ENCODE data around the gene RPL10A.
"Not testable (repeated sequence)": the region's sequence is repeated elsewhere in the genome, so short reads cannot be mapped to it uniquely, and the experiment has no call there.

Gene RPL10A
- total RNA-seq = 883 to 1,121 reads per million in 2 experiments

GRCh38 chr6:35468181-35468979, at the start of gene RPL10A:
Gene RPL10A, plus strand, starts transcription at chr6:35468401. Its CDS starts 34 bp downstream, at chr6:35468435.
- peak; percentile 95 for DNase-seq (ENCODE audit: low read depth)

- no peak for DNase-seq (ENCODE audit: low read depth)
Observed at GRCh38 chr6:35419417-35419816, 48.8 kb upstream of the RPL10A start.

GRCh38 chr6:35419961-35420360, 48.2 kb upstream of the RPL10A start:
- no peak for DNase-seq (ENCODE audit: low read depth)

GRCh38 chr6:35425284-35425683, 42.9 kb upstream of the RPL10A start:
- no peak for DNase-seq (ENCODE audit: low read depth)

GRCh38 chr6:35426074-35426473, 42.1 kb upstream of the RPL10A start:
- DNase-seq (ENCODE audit: low read depth) = no peak

- DNase-seq (ENCODE audit: low read depth) = no peak
Observed at GRCh38 chr6:35427435-35427834, 40.8 kb upstream of the RPL10A start.

- DNase-seq (ENCODE audit: low read depth) = no peak
Observed at GRCh38 chr6:35427851-35428321, 40.3 kb upstream of the RPL10A start.

- no peak for DNase-seq (ENCODE audit: low read depth)
Observed at GRCh38 chr6:35428421-35429149, 39.6 kb upstream of the RPL10A start.

GRCh38 chr6:35429463-35429862, 38.7 kb upstream of the RPL10A start:
- DNase-seq (ENCODE audit: low read depth) = no peak

- no peak for DNase-seq (ENCODE audit: low read depth)
Observed at GRCh38 chr6:35432291-35432690, 35.9 kb upstream of the RPL10A start.

GRCh38 chr6:35432702-35433101, 35.5 kb upstream of the RPL10A start:
- DNase-seq (ENCODE audit: low read depth) = not testable (repeated sequence)

GRCh38 chr6:35435074-35435837, 32.9 kb upstream of the RPL10A start:
- DNase-seq (ENCODE audit: low read depth) = no peak

- DNase-seq (ENCODE audit: low read depth) = no peak
Observed at GRCh38 chr6:35436071-35436857, 31.9 kb upstream of the RPL10A start.

- not testable (repeated sequence) for DNase-seq (ENCODE audit: low read depth)
Observed at GRCh38 chr6:35438378-35439065, 29.7 kb upstream of the RPL10A start.

- DNase-seq (ENCODE audit: low read depth) = no peak
Observed at GRCh38 chr6:35439308-35439707, 28.9 kb upstream of the RPL10A start.

GRCh38 chr6:35441205-35441604, 27.0 kb upstream of the RPL10A start:
- DNase-seq (ENCODE audit: low read depth) = no peak

- no peak for DNase-seq (ENCODE audit: low read depth)
Observed at GRCh38 chr6:35441642-35442041, 26.6 kb upstream of the RPL10A start.

GRCh38 chr6:35442693-35443092, 25.5 kb upstream of the RPL10A start:
- DNase-seq (ENCODE audit: low read depth) = no peak

- no peak for DNase-seq (ENCODE audit: low read depth)
Observed at GRCh38 chr6:35443341-35444030, 24.7 kb upstream of the RPL10A start.

GRCh38 chr6:35445691-35446090, 22.5 kb upstream of the RPL10A start:
- no peak for DNase-seq (ENCODE audit: low read depth)

All from T follicular helper cell (primary cell).